Renal cortical epithelial cell (primary cell): Measurements from ENCODE around the gene AIG1. TPM values are rescaled to one million over a fixed set of nuclear protein-coding genes. Genes with fewer than 3 reads are reported as not detected.
"Not testable (repeated sequence)": the region's sequence is repeated elsewhere in the genome, so short reads cannot be mapped to it uniquely, and the experiment has no call there.

ENCODE experiments used
- DNase-seq: peaks from one replicate; pipeline ENCODE4 v3.0.0-alpha.2; 2011; ENCODE audit warnings: low read depth
- total RNA-seq: library from RNA; depleted of rRNA; stranded (reverse); fragments of >200 nt; gene quantifications from 2 replicates; pipeline ENCODE4 v1.2.3, GENCODE V29; 2014

Gene AIG1
- total RNA-seq, 1 donor from 2014 or later, result 67.4 TPM

GRCh38 chr6:143229400-143229799 is 168.7 kb downstream of the AIG1 start:
- DNase-seq, result no peak

DNA sequence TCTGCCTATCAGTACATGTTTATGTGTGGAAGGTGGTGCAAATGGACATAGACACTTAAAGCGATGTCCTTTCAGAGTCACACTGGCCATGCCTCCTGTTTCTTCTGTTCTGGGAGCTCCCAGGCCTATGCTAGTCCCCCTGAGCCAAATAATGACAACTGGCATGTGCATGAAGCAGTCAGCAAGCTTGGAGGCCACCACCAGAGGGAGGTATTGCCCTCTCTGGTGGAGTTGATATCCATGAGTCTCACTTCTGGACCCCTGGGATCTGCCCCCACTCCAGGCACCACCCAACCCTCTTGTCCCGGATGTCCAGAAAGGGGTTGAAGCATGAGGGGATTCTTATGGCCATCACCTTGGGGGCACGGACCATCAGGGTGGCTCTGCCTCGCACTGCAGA is 172.2 kb downstream of the AIG1 start:
- peak; percentile 26 for DNase-seq

DNA sequence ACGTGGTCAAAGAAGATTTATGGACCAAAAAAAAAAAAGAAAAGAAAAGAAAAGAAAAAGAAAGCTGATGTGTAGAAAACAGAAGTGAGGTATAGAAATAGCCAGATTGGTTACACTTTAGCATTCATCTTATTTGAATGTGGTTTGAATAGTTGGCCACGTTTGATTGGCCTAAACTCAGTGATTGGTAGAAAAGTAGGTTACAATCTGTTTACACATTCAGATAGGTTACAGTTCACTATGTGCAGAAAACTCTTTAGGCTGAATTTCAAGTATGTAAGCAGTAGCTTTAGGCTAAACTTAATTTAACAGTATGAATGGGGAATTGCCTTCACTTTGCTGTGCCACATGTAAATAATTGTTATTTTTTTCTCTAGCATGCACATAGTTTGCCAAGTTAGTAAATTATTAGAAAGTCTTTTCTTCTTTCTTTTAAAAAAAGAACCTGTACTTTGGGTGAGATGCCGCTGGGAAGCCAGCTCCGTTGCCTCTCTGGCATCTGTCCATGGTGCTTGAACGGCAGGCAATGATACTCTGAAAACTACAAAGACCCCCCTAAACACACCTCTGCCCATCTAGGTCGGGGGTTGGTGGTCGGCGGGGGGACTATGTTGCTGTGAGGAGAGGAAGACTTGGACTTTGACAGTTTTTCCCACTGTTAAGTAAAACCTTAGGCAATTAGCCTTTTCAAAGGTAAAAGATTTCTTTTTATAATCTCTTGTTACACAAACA is 173.0 kb downstream of the AIG1 start:
- DNase-seq, result peak; percentile 12

- DNase-seq, result no peak
Observed at GRCh38 chr6:143234734-143235133, 174.0 kb downstream of the AIG1 start.

DNA sequence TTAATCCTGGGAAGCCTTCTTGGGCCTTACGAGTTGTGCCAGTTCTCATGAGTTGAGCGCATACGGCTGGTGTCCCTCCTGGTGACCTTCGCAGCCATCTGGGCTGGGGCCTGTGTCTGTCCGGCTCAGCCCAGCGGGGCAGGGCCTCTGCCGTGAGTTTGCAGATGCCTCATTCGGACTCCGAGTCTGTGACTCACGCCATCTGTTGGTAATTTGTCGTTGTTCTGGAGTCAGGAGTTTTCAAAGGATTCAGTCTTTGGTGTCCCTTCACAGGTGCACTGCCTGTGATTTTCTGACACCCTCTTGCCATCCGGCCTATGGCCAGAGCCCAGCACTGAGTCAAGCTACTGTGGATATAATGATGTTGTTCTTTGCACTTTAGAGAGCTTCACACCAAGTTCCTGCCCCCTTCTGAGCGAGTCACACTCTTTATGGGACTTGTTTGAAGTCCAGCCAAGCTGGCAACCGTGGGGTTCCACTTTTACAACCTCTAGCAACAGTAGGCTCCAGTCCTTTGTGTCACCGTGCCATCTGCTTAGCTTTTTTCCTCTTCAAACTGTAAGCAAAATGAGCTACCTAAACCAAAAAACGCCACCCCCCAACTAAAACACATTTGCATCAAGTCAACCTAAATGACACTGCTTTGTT is 175.6 kb downstream of the AIG1 start:
- DNase-seq, result no peak

- DNase-seq, result no peak
Observed at GRCh38 chr6:143238306-143238705, 177.6 kb downstream of the AIG1 start.

DNA sequence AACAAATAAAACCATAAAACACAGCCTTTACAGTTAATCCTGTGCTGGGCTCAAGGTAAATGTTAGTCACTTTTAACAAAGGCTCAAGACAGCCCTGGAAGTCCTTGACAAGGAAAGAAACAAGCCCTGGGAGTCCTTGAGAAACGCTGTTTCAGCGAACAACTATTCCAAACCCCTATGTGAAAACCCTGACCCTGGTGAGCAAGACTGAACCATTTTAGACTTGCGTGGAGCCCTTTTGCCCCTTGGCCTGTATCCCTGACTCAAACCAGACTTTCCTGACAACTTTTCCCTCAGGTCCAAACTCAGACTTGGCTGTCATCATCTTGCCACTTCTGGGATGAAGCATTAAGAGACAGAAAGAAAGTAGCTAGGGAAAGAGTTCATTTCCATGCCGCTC is 180.4 kb downstream of the AIG1 start:
- DNase-seq, result peak; percentile 12

DNA sequence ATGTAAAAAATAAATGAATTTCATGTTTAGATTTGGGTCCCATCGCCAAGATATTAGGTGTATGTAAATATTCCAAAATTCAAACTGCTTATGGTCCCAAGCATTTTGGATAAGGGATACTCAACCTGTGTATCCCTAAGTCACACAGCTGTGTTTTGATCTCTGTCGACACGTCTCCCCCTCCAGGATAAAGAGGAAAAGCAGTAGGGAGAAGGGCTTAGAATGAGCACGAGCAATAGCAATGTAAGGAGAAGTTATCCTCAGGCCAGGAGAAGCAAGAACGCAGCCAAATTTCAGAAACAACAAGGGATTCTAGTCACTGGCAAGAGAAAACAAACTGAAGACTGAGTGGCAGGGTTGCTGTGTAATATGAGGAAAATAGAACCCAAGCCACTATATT is 181.2 kb downstream of the AIG1 start:
- no peak for DNase-seq

GRCh38 chr6:143243786-143244185 is 183.1 kb downstream of the AIG1 start:
- no peak for DNase-seq

- DNase-seq, result no peak
Observed at GRCh38 chr6:143245656-143246055, 185.0 kb downstream of the AIG1 start.

GRCh38 chr6:143246166-143246775 is 185.6 kb downstream of the AIG1 start:
- DNase-seq, result not testable (repeated sequence)

- DNase-seq, result no peak
Observed at GRCh38 chr6:143247586-143247985, 186.9 kb downstream of the AIG1 start.

- no peak for DNase-seq
Observed at GRCh38 chr6:143248359-143248758, 187.7 kb downstream of the AIG1 start.

DNA sequence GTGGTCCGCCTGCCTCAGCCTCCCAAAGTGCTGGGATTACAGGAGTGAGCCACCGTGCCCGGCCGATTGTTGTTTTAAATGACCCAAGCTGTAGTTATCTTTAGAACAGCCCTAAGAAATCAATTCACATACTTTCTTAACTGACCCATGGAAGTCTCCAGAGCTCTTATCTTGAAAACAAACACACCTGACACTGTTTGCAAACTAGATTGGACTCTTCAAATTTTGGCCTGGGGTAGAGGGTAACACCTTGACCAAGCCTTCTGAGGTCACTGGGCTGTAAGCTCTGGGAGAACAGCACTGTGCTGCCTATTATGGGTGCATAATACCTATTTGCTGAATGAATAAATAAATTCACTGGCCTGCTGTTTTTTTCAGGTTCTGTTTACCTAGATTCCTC is 190.6 kb downstream of the AIG1 start:
- DNase-seq, result no peak

DNA sequence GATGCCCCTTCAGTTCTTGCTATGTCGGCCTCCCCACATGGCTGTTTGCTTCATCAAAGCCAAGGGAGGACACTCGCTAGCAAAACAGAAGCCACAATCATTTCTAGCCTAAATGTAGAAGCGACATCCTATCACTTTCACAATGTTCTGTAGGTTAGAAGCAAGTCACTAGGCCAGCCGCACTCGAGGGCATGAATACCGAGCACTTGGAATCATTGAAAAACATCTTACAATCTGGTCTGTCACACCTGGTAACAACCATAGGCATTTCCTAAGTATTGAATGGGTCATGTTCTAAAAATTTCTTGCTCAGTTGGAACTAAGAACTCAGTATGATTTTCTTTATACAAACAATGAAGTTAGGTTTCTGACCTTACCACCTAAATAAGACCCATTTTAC is 192.3 kb downstream of the AIG1 start:
- DNase-seq, result no peak

DNA sequence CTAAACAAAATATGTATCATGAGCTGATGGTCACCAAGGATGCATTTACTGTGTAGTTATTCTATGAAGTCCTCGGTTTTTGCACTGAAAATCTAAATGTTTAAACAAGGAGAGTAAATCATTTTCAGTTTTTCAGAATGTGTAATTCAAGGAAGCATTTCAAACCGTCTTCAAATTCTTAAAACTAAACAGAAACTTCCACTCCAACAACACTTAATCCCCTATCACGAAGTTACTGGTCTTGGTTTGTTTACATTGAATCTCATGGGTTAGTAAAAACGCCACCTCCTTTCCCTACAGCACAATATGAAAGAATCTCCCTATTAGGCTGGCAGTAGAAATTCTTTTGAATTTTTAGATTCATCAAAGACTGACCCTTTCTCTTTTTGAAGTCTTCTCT is 192.9 kb downstream of the AIG1 start:
- DNase-seq, result no peak

- DNase-seq, result no peak
Observed at GRCh38 chr6:143258945-143259344, 198.3 kb downstream of the AIG1 start.

- peak; percentile 23 for DNase-seq
Observed at GRCh38 chr6:143260857-143261256, 200.2 kb downstream of the AIG1 start.

GRCh38 chr6:143261899-143262436 is 201.3 kb downstream of the AIG1 start:
- no peak for DNase-seq

DNA sequence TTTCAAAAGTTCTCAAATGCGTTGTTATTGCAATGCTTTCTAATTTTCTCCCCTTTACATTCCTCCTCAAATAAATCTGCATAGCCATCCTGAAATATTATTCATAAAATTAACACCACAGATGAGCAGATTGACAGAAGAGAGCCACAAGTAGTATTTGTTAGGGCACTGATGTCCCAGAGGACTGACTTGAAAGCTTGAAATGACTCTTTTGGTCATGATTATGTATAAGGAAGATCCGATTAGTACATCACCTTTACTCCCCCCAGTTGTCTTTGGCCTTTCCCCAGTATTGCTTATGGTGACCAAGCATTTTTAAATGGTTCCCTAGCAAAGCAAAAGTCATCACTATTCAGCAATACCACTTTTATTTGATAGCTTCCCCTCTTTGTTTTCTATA is 202.2 kb downstream of the AIG1 start:
- DNase-seq, result no peak

DNA sequence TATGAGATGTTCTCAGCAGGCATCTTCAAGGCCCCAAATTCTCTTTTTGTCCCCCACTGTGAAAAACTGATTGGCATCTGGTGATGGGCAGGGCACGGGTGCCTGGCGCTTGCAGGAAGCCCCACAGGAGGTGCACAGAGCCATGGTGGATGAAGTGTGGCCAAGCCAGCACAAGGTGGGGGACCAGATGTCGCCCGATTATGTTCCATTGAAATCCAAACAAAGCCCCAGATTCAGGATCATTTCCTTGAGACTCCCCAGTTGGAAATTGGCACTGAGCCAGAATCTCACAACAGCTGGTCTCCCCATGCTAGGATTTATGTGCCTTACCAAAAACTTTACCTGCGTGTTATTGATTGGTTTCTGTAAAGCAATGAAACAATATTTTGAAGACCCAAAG is 203.7 kb downstream of the AIG1 start:
- no peak for DNase-seq

- DNase-seq, result no peak
Observed at GRCh38 chr6:143264986-143265764, 204.5 kb downstream of the AIG1 start.
